ENCODE results near the gene RHOH. TPM values are rescaled to one million over a fixed set of nuclear protein-coding genes. Genes with fewer than 3 reads are reported as not detected.

RHOH gene
- total and polyA plus RNA-seq, 9 of the 15 experiments (the other 6 are each of a cell fraction or from before 2014, with no cell fraction given), result 14.3 to 37.7 (median 23.2) TPM

- TF ChIP-seq XRCC4 (IDR thresholded peaks at IDR 0.05; ENCODE audit: extremely low read depth, insufficient read depth, insufficient read length) (no peak), TFAM (CRISPR knock-in tag; conservative IDR thresholded peaks at IDR 0.05) (no peak), RBM15 (IDR thresholded peaks at IDR 0.05; ENCODE audit: insufficient read depth, low read length) (no peak), FOSL1 (tag; conservative IDR thresholded peaks at IDR 0.05) (0 out of 2 replicates have a peak, but pooled peaks have one; percentile 10), ZBTB12 (CRISPR knock-in tag; IDR thresholded peaks at IDR 0.05) (no peak), KLF10 (CRISPR knock-in tag; IDR thresholded peaks at IDR 0.05) (no peak), C11orf30 (IDR thresholded peaks at IDR 0.05; ENCODE audit: low read depth) (peak; percentile 66; the same call in 1 of the 2 replicates), ZNF263 (CRISPR knock-in tag; IDR thresholded peaks at IDR 0.05; ENCODE audit: borderline replicate concordance) (no peak), SP2 (IDR thresholded peaks at IDR 0.05; ENCODE audit: extremely low read depth, low read depth, low read length, poor library complexity, severe bottlenecking) (no peak), ZBTB49 (CRISPR knock-in tag; IDR thresholded peaks at IDR 0.05; ENCODE audit: borderline replicate concordance) (no peak), TSC22D4 (tag; IDR thresholded peaks at IDR 0.05) (no peak), KAT7 (CRISPR knock-in tag; IDR thresholded peaks at IDR 0.05; ENCODE audit: borderline replicate concordance) (no peak), GABPA (tag; conservative IDR thresholded peaks at IDR 0.05; ENCODE audit: low read depth) (no peak), TAL1 (IDR thresholded peaks at IDR 0.05) (no peak), ETV5 (CRISPR knock-in tag; IDR thresholded peaks at IDR 0.05; ENCODE audit: low read depth) (no peak), ETS1 (conservative IDR thresholded peaks at IDR 0.05; ENCODE audit: control insufficient read depth, low read depth, low read length) (no peak), ZNF785 (CRISPR knock-in tag; IDR thresholded peaks at IDR 0.05) (no peak), EHMT2 (IDR thresholded peaks at IDR 0.05) (no peak), ZNF280A (IDR thresholded peaks at IDR 0.05; ENCODE audit: low read depth, partially characterized antibody) (no peak)
Measured at GRCh38 chr4:40264497-40264896, 67.7 kb downstream of the RHOH start (continued).

Data from K562 (cell line).